ENCODE results near the gene MAST3. TPM values are rescaled to one million over a fixed set of nuclear protein-coding genes. Genes with fewer than 3 reads are reported as not detected.

The MAST3 gene
- total RNA-seq, 1 donor from 2014 or later, result 13.4 TPM

GRCh38 chr19:18107235-18107634, 9.7 kb downstream of the MAST3 start:
- Mint-ChIP-seq H3K27me3 (ENCODE audit: low read depth) (peaks cover 22% of the 10 kb centered on the region), H3K9me3 (no peaks in the 10 kb centered on the region), H3K4me3 (peak overlapping the region; percentile 35), H3K36me3 (ENCODE audit: low read depth) (no peaks in the 10 kb centered on the region), H3K27ac (ENCODE audit: unreplicated experiment) (no peak overlapping the region), H3K4me1 (peaks cover 19% of the 10 kb centered on the region)
- no peak for TF ChIP-seq CTCF (conservative IDR thresholded peaks at IDR 0.05)
- no peak for DNase-seq (ENCODE audit: low read depth, low spot score)

- Mint-ChIP-seq H3K27ac (ENCODE audit: unreplicated experiment) (peak overlapping the region; percentile 51), H3K36me3 (ENCODE audit: low read depth) (no peaks in the 10 kb centered on the region), H3K4me1 (peaks cover 19% of the 10 kb centered on the region), H3K27me3 (ENCODE audit: low read depth) (peaks cover 22% of the 10 kb centered on the region), H3K4me3 (peak overlapping the region; percentile 86), H3K9me3 (no peaks in the 10 kb centered on the region)
- TF ChIP-seq CTCF (conservative IDR thresholded peaks at IDR 0.05), result no peak
- DNase-seq (ENCODE audit: low read depth, low spot score), result no peak
Observed at GRCh38 chr19:18108897-18109296, 11.3 kb downstream of the MAST3 start.

- no peak overlapping the region for H3K27ac Mint-ChIP-seq (ENCODE audit: unreplicated experiment)
- no peak for DNase-seq (ENCODE audit: low read depth, low spot score)
- peaks cover 22% of the 10 kb centered on the region for H3K27me3 Mint-ChIP-seq (ENCODE audit: low read depth)
- TF ChIP-seq CTCF (conservative IDR thresholded peaks at IDR 0.05), result no peak
- peak overlapping the region; percentile 86 for H3K4me3 Mint-ChIP-seq
- no peaks in the 10 kb centered on the region for H3K9me3 Mint-ChIP-seq
- peaks cover 16% of the 10 kb centered on the region for H3K4me1 Mint-ChIP-seq
- no peaks in the 10 kb centered on the region for H3K36me3 Mint-ChIP-seq (ENCODE audit: low read depth)
Observed at GRCh38 chr19:18109341-18109732, 11.8 kb downstream of the MAST3 start.

- H3K36me3 Mint-ChIP-seq (ENCODE audit: low read depth), result no peaks in the 10 kb centered on the region
- H3K9me3 Mint-ChIP-seq, result no peaks in the 10 kb centered on the region
- DNase-seq (ENCODE audit: low read depth, low spot score), result peak; percentile 37
- peaks cover 11% of the 10 kb centered on the region for H3K4me1 Mint-ChIP-seq
- no peak overlapping the region for H3K27ac Mint-ChIP-seq (ENCODE audit: unreplicated experiment)
- H3K27me3 Mint-ChIP-seq (ENCODE audit: low read depth), result peaks cover 22% of the 10 kb centered on the region
- no peak for TF ChIP-seq CTCF (conservative IDR thresholded peaks at IDR 0.05)
- H3K4me3 Mint-ChIP-seq, result peak overlapping the region; percentile 86
Observed at GRCh38 chr19:18109733-18110608, 12.4 kb downstream of the MAST3 start.

GRCh38 chr19:18110609-18111232, 13.1 kb downstream of the MAST3 start:
- DNase-seq (ENCODE audit: low read depth, low spot score), result no peak
- TF ChIP-seq CTCF (conservative IDR thresholded peaks at IDR 0.05), result no peak
- no peak overlapping the region for H3K27ac Mint-ChIP-seq (ENCODE audit: unreplicated experiment)
- H3K9me3 Mint-ChIP-seq, result no peaks in the 10 kb centered on the region
- no peaks in the 10 kb centered on the region for H3K36me3 Mint-ChIP-seq (ENCODE audit: low read depth)
- H3K27me3 Mint-ChIP-seq (ENCODE audit: low read depth), result peaks cover 22% of the 10 kb centered on the region
- peaks cover 11% of the 10 kb centered on the region for H3K4me1 Mint-ChIP-seq
- peak overlapping the region; percentile 49 for H3K4me3 Mint-ChIP-seq
